Adrenal gland (tissue), 5 donors: ENCODE measurements around the gene TLNRD1.

Experiments
- POLR2A ChIP-seq, 2 donors: fragments of 450-650 bp; IDR thresholded peaks; one replicate each; pipeline ENCODE4 v1.6.1; 2017; ENCODE audit warnings: antibody characterized with exemption in 2 of 2, mild to moderate bottlenecking in 2 of 2, moderate library complexity in 1 of 2
- TF ChIP-seq, protein P1 (sequence below), 6 experiments: fragments of 450-650 bp in 4 of 6; fragments of 200-600 bp in 2 of 6; sonication (generic) in 1 of 6; IDR thresholded peaks; 1 replicate in 5 of 6; 2 replicates in 1 of 6; pipeline versions ENCODE4 v1.5.1 to v1.8.0; 2016 to 2021; ENCODE audit warnings: antibody characterized with exemption in 6 of 6, mild to moderate bottlenecking in 2 of 6, moderate library complexity in 1 of 6
- donor health status: DM: no; HTN: no; CAD: no.

DNA sequence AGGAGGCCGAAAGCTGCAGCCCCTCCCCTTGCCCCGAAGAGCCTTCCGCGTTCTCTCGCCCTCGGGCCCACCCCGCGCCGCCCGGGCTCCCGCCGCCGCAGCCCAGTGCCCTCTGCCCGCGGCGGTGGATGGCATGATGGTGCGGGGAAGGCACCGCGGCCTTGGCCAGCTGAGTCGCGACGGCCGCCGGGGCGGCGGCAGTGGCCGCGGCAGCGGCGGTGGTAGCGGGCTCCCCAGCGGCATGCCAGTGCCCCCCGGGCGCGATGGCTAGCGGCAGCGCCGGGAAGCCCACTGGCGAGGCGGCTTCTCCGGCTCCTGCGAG is 1.2 kb downstream of the TLNRD1 start:
- TF ChIP-seq, protein P1, sequence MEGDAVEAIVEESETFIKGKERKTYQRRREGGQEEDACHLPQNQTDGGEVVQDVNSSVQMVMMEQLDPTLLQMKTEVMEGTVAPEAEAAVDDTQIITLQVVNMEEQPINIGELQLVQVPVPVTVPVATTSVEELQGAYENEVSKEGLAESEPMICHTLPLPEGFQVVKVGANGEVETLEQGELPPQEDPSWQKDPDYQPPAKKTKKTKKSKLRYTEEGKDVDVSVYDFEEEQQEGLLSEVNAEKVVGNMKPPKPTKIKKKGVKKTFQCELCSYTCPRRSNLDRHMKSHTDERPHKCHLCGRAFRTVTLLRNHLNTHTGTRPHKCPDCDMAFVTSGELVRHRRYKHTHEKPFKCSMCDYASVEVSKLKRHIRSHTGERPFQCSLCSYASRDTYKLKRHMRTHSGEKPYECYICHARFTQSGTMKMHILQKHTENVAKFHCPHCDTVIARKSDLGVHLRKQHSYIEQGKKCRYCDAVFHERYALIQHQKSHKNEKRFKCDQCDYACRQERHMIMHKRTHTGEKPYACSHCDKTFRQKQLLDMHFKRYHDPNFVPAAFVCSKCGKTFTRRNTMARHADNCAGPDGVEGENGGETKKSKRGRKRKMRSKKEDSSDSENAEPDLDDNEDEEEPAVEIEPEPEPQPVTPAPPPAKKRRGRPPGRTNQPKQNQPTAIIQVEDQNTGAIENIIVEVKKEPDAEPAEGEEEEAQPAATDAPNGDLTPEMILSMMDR (IDR thresholded peaks at IDR 0.05), result no peak
- TF ChIP-seq POLR2A (IDR thresholded peaks at IDR 0.05), result no peak
